GM12864 (cell line): ENCODE results near the gene MARVELD3.
"Not testable (repeated sequence)": the region's sequence is repeated elsewhere in the genome, so short reads cannot be mapped to it uniquely, and the experiment has no call there.

Source experiments
- DNase-seq: peaks from one replicate; pipeline ENCODE4 v3.0.0-alpha.2; 2011; ENCODE audit warnings: low read depth
- H3K4me3 ChIP-seq: 2 replicates; pipeline ENCODE4 v1.5.1; 2011; ENCODE audit warnings: mild to moderate bottlenecking, low read depth, low read length, control low read depth
- CTCF ChIP-seq: IDR thresholded peaks from 2 replicates; pipeline ENCODE4 v1.5.1; 2011; ENCODE audit warnings: low read depth, mild to moderate bottlenecking, moderate library complexity, low read length, control low read depth, inconsistent platforms; ENCODE audit errors: missing control alignments

Gene MARVELD3

DNA sequence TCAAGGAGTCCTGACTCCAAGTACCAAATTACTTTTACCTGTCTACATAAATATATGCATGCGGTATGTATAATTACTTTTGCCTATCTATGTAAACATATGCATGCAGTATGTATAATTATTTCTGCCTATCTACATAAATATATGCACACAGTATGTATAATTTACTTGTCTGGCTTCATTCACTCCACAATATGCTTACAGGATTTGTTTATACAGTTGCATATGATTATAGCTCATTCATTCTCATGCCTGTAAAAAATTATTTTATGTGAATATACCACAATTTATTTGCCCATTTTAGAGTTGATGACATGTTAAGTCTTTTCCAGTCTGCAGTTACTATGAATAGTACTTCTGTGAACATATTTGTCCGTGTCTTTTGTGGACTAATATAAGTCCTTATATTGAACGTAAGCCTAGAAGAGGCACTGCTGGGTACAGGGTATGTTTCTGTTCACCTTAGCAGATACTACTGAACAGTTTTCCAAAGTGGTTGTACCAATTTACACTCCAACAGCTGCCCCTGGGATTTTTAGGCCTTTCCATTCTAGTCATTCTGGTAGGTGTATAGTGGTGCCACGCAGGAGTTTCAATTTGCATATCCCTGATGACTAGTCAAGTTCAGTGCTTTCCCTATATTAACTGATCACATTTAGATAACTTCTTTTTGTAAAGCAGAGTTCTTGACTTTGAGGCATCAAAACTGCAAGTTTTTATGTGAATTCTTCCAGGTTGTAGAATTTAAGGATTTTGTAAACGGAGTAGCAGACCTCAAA is 47.0 kb downstream of the MARVELD3 start:
- no peak overlapping the region for H3K4me3 ChIP-seq
- DNase-seq, result no peak

GRCh38 chr16:71673582-71673973 is 47.6 kb downstream of the MARVELD3 start:
- no peak overlapping the region for H3K4me3 ChIP-seq
- no peak for TF ChIP-seq CTCF
- DNase-seq, result no peak

More for the DNA sequence above, 47.0 kb downstream of the MARVELD3 start:
- TF ChIP-seq CTCF, result no peak

DNA sequence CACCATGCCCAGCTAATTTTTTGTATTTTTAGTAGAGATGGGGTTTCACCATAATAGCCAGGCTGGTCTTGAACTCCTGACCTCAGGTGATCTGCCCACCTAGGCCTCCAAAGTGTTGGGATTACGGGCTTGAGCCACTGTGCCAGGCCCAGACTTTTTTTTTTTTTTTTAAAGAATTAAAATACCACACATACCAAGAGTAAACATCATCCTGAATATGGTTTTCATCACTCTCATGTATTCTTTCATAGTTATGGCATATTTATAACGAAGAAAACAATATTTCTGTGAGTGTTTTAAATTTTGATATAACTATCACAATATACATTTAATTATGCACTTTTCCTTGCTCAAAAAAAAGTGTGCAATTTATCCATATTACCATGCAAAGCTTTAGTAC is 48.2 kb downstream of the MARVELD3 start:
- TF ChIP-seq CTCF, result no peak
- DNase-seq, result no peak
- H3K4me3 ChIP-seq, result no peak overlapping the region

DNA sequence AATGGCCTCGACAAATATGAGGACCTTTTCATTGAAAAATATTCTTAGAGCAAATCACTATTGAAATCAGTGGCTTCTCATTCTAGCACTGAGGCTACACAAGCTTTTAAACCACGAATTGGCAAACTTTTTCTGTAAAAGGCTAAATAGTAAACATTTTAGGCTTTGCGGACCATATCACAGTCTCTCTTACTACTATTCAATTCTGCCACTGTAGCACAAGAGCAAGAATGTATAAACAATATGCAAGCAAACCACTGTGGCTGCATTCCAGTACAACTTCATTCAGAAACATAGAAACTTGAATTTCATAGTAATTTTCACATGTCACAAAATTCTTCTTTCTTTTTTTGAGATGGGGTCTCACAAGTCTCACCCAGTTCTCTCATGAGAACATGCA is 49.4 kb downstream of the MARVELD3 start:
- DNase-seq, result no peak
- TF ChIP-seq CTCF, result no peak
- H3K4me3 ChIP-seq, result no peak overlapping the region

DNA sequence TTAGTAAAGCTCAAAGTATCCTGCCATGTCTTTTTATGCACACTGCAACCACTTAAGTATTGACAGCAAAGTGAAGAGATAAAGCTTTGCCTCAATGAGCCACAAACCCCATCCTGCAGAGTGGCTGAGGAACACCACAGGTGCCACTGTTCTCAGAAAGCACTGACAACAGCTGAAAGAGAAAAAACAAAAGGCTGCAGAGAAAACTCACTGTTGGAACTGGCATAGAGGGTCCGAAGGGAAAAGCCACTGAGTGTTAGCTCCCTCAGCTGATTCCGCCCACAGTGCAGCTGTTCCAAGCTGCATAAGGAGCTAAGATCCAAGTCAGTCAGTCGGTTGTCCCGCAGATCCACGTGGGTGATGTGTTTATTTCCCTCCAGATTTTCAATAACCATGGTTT is 50.3 kb downstream of the MARVELD3 start:
- H3K4me3 ChIP-seq, result no peak overlapping the region
- DNase-seq, result no peak
- no peak for TF ChIP-seq CTCF

- no peak for DNase-seq
- H3K4me3 ChIP-seq, result no peak overlapping the region
- TF ChIP-seq CTCF, result no peak
These were observed 55.4 kb downstream of the MARVELD3 start for GRCh38 chr16:71681360-71681759.

DNA sequence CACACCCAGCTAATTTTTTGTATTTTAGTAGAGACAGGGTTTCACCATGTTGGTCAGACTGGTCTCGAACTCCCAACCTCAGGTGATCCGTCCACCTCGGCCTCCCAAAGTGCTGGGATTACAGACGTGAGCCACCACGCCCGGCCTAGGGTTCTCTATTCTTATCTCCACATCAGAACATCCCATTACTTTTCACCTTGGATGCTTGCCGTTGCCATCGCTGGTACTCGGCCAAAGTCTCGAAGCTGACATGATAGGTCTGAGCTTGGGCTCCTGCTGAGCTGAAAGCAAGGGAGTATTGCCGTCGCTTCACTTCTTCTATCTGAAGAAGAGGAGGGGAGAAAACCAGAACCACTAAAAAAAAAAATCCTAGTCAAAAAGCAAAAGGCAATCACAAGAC is 58.3 kb downstream of the MARVELD3 start:
- not testable (repeated sequence) for DNase-seq, H3K4me3 ChIP-seq
